WERI-Rb-1 (cell line): ENCODE results near the gene DCTD.

Experiments used
- DNase-seq: peaks from one replicate; pipeline ENCODE4 v3.0.0-alpha.2; 2020
- H3K27ac ChIP-seq: fragments of 250-450 bp; sonication (Bioruptor Pico); 2 replicates; pipeline ENCODE4 v1.5.1; 2020; ENCODE audit warnings: mild to moderate bottlenecking, moderate library complexity
- H3K27me3 ChIP-seq: fragments of 250-450 bp; sonication (Bioruptor Pico); 2 replicates; pipeline ENCODE4 v1.5.1; 2021; ENCODE audit warnings: mild to moderate bottlenecking, low read depth, moderate library complexity; ENCODE audit not compliant: insufficient read depth, severe bottlenecking
- H3K36me3 ChIP-seq: fragments of 250-450 bp; sonication (Bioruptor Pico); 2 replicates; pipeline ENCODE4 v1.5.1; 2020; ENCODE audit warnings: mild to moderate bottlenecking, moderate library complexity
- H3K4me3 ChIP-seq: 2 replicates; pipeline ENCODE4 v1.5.1; 2011; ENCODE audit warnings: low read depth, mild to moderate bottlenecking, control low read depth, low read length
- H3K9me3 ChIP-seq: fragments of 250-450 bp; sonication (Bioruptor Pico); 2 replicates; pipeline ENCODE4 v1.5.1; 2021; ENCODE audit warnings: mild to moderate bottlenecking, moderate library complexity; ENCODE audit not compliant: severe bottlenecking
- TF ChIP-seq, protein P1 (sequence below): IDR thresholded peaks from 2 replicates; pipeline ENCODE4 v1.5.1; 2011; ENCODE audit warnings: low read depth, mild to moderate bottlenecking, control low read depth, inconsistent platforms, low read length

Gene DCTD

DNA sequence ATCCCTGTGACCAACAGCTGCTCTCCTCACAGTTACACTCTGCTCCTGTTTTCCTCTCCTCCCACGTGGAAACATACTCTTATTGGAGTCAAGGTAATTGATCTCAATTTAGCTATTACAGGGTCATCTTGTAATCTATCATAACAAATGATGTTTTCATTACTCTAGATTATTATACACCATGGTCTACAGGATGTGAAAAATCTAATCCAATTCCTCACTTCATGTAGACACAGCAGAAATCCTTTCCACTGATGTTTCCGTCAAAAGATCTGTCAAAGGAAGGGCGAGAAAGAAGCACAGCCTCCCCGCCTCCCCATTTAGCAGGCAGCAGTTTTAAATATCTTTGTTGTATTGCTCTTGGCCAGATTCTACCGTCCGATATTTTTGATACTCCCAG lies 13.7 kb upstream of the DCTD start:
- DNase-seq, result no peak
- Histone ChIP-seq H3K4me3 (no peak overlapping the region), H3K9me3 (no peaks in the 10 kb centered on the region), H3K27ac (no peak overlapping the region), H3K27me3 (no peaks in the 10 kb centered on the region), H3K36me3 (no peaks in the 10 kb centered on the region)
- TF ChIP-seq, protein P1, sequence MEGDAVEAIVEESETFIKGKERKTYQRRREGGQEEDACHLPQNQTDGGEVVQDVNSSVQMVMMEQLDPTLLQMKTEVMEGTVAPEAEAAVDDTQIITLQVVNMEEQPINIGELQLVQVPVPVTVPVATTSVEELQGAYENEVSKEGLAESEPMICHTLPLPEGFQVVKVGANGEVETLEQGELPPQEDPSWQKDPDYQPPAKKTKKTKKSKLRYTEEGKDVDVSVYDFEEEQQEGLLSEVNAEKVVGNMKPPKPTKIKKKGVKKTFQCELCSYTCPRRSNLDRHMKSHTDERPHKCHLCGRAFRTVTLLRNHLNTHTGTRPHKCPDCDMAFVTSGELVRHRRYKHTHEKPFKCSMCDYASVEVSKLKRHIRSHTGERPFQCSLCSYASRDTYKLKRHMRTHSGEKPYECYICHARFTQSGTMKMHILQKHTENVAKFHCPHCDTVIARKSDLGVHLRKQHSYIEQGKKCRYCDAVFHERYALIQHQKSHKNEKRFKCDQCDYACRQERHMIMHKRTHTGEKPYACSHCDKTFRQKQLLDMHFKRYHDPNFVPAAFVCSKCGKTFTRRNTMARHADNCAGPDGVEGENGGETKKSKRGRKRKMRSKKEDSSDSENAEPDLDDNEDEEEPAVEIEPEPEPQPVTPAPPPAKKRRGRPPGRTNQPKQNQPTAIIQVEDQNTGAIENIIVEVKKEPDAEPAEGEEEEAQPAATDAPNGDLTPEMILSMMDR, result no peak

DNA sequence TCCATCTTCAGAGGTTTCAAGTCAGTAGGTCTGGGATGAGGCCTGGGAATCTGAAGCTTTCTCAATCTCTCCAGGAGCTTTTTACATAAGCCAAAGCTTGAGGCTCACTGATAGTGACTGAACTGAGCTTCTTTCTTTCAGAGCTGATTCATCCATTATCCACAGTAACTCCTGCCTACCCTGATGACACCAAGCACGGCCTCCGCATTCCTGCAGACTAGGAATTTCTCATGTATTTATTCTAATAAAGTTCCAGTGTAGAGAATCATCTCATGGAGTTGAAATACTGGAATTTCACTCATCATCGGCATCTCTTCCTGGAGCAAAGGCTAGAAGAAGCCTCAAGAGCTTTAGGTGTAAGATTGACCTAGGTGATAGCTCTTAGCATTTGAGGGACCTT lies 12.1 kb upstream of the DCTD start:
- Histone ChIP-seq H3K36me3 (no peaks in the 10 kb centered on the region), H3K27ac (no peak overlapping the region), H3K27me3 (no peaks in the 10 kb centered on the region), H3K4me3 (no peak overlapping the region), H3K9me3 (no peaks in the 10 kb centered on the region)
- TF ChIP-seq, protein P1, result no peak
- no peak for DNase-seq

DNA sequence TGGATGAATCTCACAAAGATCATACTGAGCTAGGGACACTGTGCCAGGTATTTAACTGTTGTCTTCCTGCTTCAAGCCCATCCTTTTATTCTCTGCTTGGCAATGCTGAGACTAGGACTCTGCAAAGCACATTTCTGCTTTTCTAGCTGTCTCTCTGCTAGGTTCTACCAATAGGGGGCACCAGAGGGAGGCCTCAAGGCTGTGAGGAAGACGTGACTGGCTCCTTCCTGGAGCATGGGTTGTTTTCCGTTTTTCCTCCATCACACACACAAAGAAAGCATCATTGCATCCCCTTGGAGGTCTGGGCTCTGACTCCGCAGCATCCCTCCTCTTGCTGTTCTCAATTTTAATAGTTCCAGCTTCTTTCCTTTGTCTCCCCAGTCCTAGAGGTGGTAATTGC lies 10.9 kb upstream of the DCTD start:
- TF ChIP-seq, protein P1, result peak; percentile 59
- no peaks in the 10 kb centered on the region for H3K36me3 ChIP-seq
- H3K9me3 ChIP-seq, result no peaks in the 10 kb centered on the region
- no peak for DNase-seq
- H3K27ac ChIP-seq, result no peak overlapping the region
- no peaks in the 10 kb centered on the region for H3K27me3 ChIP-seq
- H3K4me3 ChIP-seq, result no peak overlapping the region

DNA sequence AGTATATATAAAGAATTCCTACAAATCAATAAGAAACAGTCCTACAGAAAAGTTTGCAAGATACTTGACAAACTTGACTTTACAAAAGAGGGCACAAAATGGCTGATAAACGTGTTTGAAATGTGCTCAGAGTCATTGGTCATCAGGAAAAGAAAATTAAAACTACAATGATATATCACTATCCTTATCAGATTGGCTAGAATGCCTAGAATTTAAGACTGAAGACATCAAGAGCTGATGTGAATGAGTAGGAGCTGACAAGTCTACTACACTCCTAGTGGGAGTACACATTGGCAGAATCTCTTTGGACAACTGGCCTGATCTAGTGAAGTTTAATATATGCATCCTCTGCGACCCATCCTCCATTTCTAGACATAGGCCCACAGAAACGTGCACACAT lies 10.3 kb upstream of the DCTD start:
- no peaks in the 10 kb centered on the region for H3K36me3 ChIP-seq
- no peak for DNase-seq
- no peak overlapping the region for H3K4me3 ChIP-seq
- TF ChIP-seq, protein P1, result no peak
- H3K9me3 ChIP-seq, result no peaks in the 10 kb centered on the region
- no peak overlapping the region for H3K27ac ChIP-seq
- no peaks in the 10 kb centered on the region for H3K27me3 ChIP-seq

DNA sequence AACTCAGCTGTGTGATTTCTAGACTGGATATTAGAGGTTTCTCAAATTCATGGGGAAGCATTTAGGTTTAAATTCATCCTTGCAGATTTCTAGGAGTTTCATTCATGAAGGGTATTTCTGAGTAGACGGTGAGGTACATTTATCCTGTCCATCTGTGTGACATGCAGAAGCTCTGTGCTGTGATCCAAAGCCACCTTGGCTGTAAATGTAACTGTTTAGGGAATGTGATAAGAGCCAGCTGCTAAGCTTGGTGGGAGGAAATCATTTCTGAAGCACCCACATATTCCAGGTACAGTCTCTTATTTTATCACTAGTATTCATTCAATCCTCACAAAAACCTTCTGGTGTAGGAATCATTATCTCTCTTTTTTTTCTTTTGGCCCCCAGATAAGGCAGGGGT lies 8.7 kb upstream of the DCTD start:
- Histone ChIP-seq H3K4me3 (no peak overlapping the region), H3K9me3 (no peaks in the 10 kb centered on the region), H3K27ac (no peak overlapping the region), H3K27me3 (no peaks in the 10 kb centered on the region), H3K36me3 (no peaks in the 10 kb centered on the region)
- TF ChIP-seq, protein P1, result no peak
- no peak for DNase-seq

DNA sequence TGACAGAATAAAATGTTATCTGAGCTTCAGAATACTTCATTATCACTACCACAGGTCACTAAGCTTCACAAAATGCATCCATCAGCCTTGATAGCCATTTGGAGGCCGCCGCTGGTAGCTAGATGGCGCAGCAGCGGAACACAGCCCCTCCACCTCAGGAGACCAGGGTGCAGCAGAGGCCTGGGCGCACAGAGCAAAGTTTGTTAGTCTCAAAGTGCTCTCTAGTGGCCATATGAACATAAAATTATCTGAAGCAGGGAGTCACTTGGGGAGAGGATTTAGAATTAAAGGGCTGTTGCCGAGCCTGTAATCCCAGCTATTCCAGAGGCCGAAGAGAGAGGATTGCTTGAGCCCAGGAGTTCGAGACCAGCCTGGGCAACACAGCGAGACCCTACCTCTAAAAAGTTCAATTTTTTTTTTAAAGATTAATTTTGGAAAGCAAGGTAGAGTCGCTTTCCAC lies 8.1 kb upstream of the DCTD start:
- no peaks in the 10 kb centered on the region for H3K27me3 ChIP-seq
- H3K27ac ChIP-seq, result no peak overlapping the region
- no peaks in the 10 kb centered on the region for H3K36me3 ChIP-seq
- no peaks in the 10 kb centered on the region for H3K9me3 ChIP-seq
- no peak overlapping the region for H3K4me3 ChIP-seq
- TF ChIP-seq, protein P1, result peak; percentile 90
- peak; percentile 94 for DNase-seq
